ENCODE measurements around the gene COPZ2.

The COPZ2 gene

GRCh38 chr17:47998044-47998443 lies 39.6 kb downstream of the COPZ2 start:
- Histone ChIP-seq H3K4me2 (ENCODE audit: low read length) (no peak overlapping the region), H3K27me3 (ENCODE audit: insufficient read depth, low read length) (no peaks in the 10 kb centered on the region; the same call in 1 of the 2 replicates), H4K20me1 (ENCODE audit: insufficient read depth, low read length) (no peaks in the 10 kb centered on the region), H3K27ac (ENCODE audit: low read depth, low read length, poor library complexity, severe bottlenecking) (no peak overlapping the region), H3F3A (ENCODE audit: insufficient read depth, low read length) (no peaks in the 10 kb centered on the region), H3K4me3 (ENCODE audit: low read depth, low read length, poor library complexity, severe bottlenecking) (no peak overlapping the region), H3K36me3 (ENCODE audit: insufficient read depth, low read length) (no peaks in the 10 kb centered on the region), H3K9ac (ENCODE audit: low read length) (no peak overlapping the region), H2AFZ (ENCODE audit: low read length) (no peak overlapping the region), H3K9me3 (ENCODE audit: low read length) (no peaks in the 10 kb centered on the region), H3K79me2 (ENCODE audit: insufficient read depth, low read length) (no peaks in the 10 kb centered on the region), H3K4me1 (ENCODE audit: insufficient read depth, low read length, severe bottlenecking) (peaks cover 8% of the 10 kb centered on the region), H3K9me2 (ENCODE audit: low read depth, low read length) (no peaks in the 10 kb centered on the region)
- no peak for TF ChIP-seq CTCF (IDR thresholded peaks at IDR 0.05; ENCODE audit: low read length)
- TF ChIP-seq EZH2 (IDR thresholded peaks at IDR 0.05; ENCODE audit: borderline replicate concordance, low read length), result no peak

DNA sequence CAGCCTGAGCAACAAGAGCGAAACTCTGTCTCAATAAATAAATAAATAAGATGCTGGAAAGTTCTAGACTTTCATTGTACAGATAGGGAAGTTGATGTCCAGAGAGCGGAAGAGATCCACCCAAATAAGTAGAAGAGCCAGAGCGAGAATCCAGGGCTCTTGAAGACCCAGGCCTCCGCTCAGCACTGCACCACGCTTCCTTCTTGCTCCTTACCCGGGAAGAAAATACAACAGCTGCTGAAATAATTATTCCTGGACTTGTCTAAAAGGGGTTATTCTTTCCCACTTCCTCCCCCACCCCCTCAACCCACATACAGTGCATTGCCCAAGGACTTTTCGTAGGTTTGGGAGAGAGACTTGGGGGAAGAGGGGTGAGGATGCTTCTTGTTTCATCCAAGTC lies 40.0 kb downstream of the COPZ2 start:
- no peaks in the 10 kb centered on the region for H3K9me2 ChIP-seq (ENCODE audit: low read depth, low read length)
- H3K27ac ChIP-seq (ENCODE audit: low read depth, low read length, poor library complexity, severe bottlenecking), result no peak overlapping the region
- no peak overlapping the region for H2AFZ ChIP-seq (ENCODE audit: low read length)
- H4K20me1 ChIP-seq (ENCODE audit: insufficient read depth, low read length), result no peaks in the 10 kb centered on the region
- H3K79me2 ChIP-seq (ENCODE audit: insufficient read depth, low read length), result no peaks in the 10 kb centered on the region
- H3K4me1 ChIP-seq (ENCODE audit: insufficient read depth, low read length, severe bottlenecking), result peaks cover 4% of the 10 kb centered on the region
- TF ChIP-seq CTCF (IDR thresholded peaks at IDR 0.05; ENCODE audit: low read length), result no peak
- TF ChIP-seq EZH2 (IDR thresholded peaks at IDR 0.05; ENCODE audit: borderline replicate concordance, low read length), result no peak
- no peak overlapping the region for H3K4me2 ChIP-seq (ENCODE audit: low read length)
- no peak overlapping the region for H3K9ac ChIP-seq (ENCODE audit: low read length)
- H3K4me3 ChIP-seq (ENCODE audit: low read depth, low read length, poor library complexity, severe bottlenecking), result no peak overlapping the region
- no peaks in the 10 kb centered on the region; the same call in 1 of the 2 replicates for H3K27me3 ChIP-seq (ENCODE audit: insufficient read depth, low read length)
- no peaks in the 10 kb centered on the region for H3K36me3 ChIP-seq (ENCODE audit: insufficient read depth, low read length)
- H3F3A ChIP-seq (ENCODE audit: insufficient read depth, low read length), result no peaks in the 10 kb centered on the region
- no peaks in the 10 kb centered on the region for H3K9me3 ChIP-seq (ENCODE audit: low read length)

DNA sequence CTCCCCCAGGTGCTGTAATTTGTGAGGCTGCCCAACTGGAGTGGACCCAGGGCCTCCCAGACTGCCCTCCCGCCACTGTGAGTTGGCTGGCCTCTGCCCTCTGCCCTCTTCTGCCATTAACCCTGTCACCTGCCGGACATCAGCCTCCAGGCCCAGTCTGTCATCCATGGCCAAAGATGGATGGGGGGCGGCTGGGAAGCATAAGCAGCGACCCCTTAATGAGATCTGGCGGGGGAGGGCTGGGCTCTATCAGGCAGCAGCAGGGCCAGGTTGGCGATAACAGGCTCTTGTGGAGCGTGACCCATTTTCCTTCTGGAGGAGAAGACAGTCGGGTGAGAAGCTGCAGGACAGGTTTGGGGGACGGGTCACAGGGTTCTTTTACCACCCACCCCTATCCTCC lies 41.4 kb downstream of the COPZ2 start:
- H3K9ac ChIP-seq (ENCODE audit: low read length), result no peak overlapping the region
- no peaks in the 10 kb centered on the region for H3K36me3 ChIP-seq (ENCODE audit: insufficient read depth, low read length)
- H2AFZ ChIP-seq (ENCODE audit: low read length), result no peak overlapping the region
- no peaks in the 10 kb centered on the region for H3F3A ChIP-seq (ENCODE audit: insufficient read depth, low read length)
- no peaks in the 10 kb centered on the region for H4K20me1 ChIP-seq (ENCODE audit: insufficient read depth, low read length)
- H3K27ac ChIP-seq (ENCODE audit: low read depth, low read length, poor library complexity, severe bottlenecking), result no peak overlapping the region
- H3K9me2 ChIP-seq (ENCODE audit: low read depth, low read length), result no peaks in the 10 kb centered on the region
- H3K4me2 ChIP-seq (ENCODE audit: low read length), result no peak overlapping the region
- TF ChIP-seq EZH2 (IDR thresholded peaks at IDR 0.05; ENCODE audit: borderline replicate concordance, low read length), result no peak
- no peak for TF ChIP-seq CTCF (IDR thresholded peaks at IDR 0.05; ENCODE audit: low read length)
- no peaks in the 10 kb centered on the region; the same call in 1 of the 2 replicates for H3K27me3 ChIP-seq (ENCODE audit: insufficient read depth, low read length)
- no peaks in the 10 kb centered on the region for H3K9me3 ChIP-seq (ENCODE audit: low read length)
- H3K4me1 ChIP-seq (ENCODE audit: insufficient read depth, low read length, severe bottlenecking), result no peaks in the 10 kb centered on the region
- no peak overlapping the region for H3K4me3 ChIP-seq (ENCODE audit: low read depth, low read length, poor library complexity, severe bottlenecking)
- H3K79me2 ChIP-seq (ENCODE audit: insufficient read depth, low read length), result no peaks in the 10 kb centered on the region

Data from OCI-LY1 (cell line).